GM19023 (cell line): Measurements from ENCODE around the gene BUD31.

Experiments used
- ATAC-seq: cut with Tn5 transposase; IDR thresholded peaks from one replicate; pipeline ENCODE4 v1.9.1; 2021; ENCODE audit warnings: mild to moderate bottlenecking, moderate library complexity; ENCODE audit not compliant: unreplicated experiment

The BUD31 gene

DNA sequence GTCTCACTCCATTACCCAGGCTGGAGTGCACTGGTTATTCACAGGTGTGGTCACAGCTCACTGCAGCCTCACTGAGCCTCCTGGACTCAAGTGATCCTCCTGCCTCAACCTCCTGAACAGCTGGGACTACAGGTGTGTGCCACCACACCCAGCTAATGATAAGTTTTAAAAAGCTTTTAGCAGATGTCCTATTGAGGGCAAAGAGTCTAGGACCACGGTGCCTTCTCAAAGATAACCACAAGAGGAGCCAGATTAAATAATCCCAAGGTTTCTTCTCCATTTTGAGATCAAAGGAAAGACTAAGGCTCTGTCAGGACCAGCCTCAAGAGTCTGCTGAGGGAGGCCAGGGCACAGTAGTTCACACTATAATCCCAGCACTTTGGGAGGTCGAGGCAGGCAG, 52.5 kb downstream of the BUD31 start:
- no peak for ATAC-seq

DNA sequence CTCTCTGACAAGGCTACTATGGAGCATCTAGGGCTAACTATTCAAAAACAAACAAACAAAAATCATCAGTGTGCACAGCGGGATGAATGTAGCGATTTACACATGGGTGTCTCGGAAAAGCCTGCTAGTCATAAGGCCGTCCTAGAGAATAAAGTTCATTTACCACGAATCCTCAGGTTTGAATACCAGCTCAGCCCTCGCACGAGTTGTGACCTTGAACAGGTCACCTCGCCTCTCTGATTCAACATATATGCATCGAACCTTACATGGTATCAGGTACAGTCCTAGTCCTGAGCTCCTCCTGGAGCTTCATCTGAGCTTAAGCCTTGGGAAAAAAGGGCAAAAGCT, 56.6 kb downstream of the BUD31 start:
- no peak for ATAC-seq

DNA sequence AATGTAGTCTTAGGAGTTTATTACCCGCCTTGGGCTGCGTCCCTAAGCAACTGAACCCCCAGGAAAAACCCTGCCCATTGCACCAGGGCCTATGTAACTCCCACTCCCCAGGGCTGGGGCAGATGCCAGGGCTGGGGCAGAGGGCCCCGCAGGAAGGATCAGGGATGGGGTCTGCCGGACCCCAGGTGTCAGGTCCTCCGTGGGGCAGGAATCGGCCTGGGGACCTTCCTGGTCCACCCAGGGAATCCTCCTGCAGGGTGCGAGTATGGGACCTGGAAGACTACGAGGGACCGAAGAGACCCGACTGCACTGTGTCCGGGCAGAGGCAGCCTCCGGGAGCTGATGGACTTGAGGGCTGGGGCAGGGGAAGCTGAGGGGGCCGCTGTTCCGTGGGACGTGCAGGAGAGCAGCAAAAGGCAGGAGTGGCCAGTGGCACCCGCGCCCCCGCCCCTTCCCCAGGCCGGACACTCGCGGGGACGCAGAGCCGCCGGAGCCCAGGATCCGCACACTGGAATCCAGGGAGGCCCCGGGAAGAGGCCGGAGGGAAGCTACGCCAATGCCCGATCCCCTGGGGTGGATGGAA, 59.7 kb downstream of the BUD31 start:
- no peak for ATAC-seq
